HG02852 (cell line): Measurements from ENCODE around the gene FABP3.

Experiments
- ATAC-seq: cut with Tn5 transposase; IDR thresholded peaks from one replicate; pipeline ENCODE4 v1.9.1; 2021; ENCODE audit warnings: mild to moderate bottlenecking, moderate library complexity; ENCODE audit not compliant: unreplicated experiment

FABP3 gene

GRCh38 chr1:31373056-31373896, at the start of gene FABP3:
Gene FABP3 (minus strand): TSS chr1:31373076. CDS start chr1:31373014, 62 bp downstream.
- no peak for ATAC-seq

DNA sequence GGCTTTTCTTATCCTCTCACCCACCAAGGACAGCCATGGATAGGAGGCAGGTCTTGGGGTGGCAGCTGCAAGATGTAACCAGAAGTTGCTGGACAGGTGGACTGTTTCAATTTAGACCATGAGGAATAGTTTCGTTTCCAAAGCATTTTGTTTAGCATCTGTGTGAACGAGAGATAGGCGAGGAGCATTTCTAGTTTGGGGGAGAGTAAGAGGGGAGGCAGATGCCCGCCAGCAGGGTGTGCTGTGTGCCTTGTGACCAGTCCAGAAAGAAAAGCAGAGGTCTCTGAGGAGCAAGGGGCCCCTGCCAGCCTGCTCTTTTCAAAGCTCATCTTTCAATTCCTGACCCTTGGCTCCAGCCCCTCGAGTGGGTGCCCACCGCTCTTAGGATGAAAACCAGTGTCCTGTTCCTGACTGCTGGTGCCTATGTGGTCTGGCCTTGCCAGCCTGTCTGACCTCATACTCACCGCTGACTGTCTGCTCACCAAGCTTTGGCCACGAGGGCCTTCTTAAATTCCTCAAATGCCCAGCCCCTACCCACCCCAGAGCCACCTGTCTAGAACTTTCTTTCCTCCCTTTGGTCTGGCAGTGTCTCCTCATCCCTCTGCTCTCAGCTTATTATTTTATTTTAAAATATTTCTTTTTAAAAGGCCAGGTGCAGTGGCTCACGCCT, 48.6 kb upstream of the FABP3 start:
- no peak for ATAC-seq

- ATAC-seq = no peak
These were observed 47.8 kb upstream of the FABP3 start for GRCh38 chr1:31420716-31421115.

GRCh38 chr1:31418626-31419323, 45.9 kb upstream of the FABP3 start:
- ATAC-seq = no peak

GRCh38 chr1:31417148-31417547, 44.3 kb upstream of the FABP3 start:
- ATAC-seq = no peak

- ATAC-seq = no peak
These were observed 43.3 kb upstream of the FABP3 start for GRCh38 chr1:31416101-31416736.

DNA sequence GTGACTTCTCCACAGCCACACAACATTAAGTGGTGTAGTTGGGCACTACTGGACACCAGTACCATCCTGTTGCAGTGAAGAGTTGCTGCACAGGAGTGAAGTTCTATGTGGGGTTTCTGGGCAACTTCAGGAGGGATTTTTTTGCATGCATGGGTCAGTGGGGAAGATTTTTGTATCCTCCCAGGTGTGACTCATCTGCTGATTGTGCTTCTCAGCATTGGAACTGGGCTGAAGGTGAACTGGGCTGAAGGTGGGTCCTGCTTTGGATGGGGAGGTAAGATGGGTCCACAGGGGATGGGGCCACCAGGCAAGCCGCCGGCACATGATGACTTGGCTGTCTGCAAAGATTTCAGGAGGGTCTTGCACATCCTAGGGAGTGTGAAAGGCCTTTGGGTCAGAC, 42.8 kb upstream of the FABP3 start:
- no peak for ATAC-seq

DNA sequence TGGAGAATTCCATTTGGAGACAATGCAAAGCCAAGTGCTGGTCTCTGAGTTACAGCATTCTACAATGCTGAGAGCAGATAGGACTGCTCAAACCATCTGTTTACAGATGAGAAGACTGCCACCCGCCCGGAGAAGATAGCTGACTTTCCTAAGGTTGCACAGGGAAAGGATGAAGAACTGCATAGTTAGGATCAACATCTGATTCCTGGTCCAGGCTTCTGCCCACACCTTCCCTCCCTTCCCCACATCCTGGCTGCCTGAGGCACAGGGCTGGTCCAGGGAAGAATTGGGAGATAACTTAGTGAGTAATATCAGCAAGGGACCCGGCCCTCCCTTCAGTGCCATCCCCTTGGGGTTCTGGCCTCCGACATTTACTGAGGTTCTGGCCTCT, 42.1 kb upstream of the FABP3 start:
- ATAC-seq = no peak

GRCh38 chr1:31413405-31414001, 40.6 kb upstream of the FABP3 start:
- no peak for ATAC-seq

DNA sequence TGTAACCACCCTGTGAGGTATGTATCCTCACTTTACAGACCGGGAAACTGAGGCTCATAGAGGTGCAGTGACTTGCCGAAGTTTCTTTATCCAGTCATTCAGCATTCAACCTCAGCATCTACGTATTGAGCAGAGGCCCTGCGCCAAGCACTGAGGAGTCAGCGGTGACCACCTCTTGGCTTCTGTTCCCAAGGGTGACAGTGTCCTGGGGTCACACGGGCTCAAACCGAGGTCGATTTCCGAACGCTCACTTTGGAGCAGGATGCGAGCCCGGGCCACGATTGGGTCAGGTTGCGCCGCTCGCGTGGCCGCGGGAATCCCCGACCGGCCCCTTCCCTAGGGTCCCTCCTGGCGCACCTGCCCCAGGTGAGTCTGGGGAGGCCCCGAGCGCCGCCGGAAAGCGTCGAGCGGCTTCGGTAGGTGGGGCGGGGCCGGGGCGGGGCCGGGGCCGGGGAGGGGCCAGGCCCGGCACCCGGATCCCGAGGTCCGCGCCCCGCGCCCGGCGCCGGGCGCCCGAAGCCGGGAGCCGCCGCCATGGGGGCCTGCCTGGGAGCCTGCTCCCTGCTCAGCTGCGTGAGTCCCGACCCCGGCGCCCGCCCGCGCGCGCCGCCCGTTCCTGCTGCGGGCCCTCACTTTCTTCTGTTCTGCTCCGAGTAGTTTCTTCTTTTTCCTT, 40.0 kb upstream of the FABP3 start, which contains the start of gene SERINC2:
Gene SERINC2, plus strand, starts transcription at position 482 of the 673 bp plus-strand sequence. Its CDS starts 53 bp downstream, at position 535.
- no peak for ATAC-seq

DNA sequence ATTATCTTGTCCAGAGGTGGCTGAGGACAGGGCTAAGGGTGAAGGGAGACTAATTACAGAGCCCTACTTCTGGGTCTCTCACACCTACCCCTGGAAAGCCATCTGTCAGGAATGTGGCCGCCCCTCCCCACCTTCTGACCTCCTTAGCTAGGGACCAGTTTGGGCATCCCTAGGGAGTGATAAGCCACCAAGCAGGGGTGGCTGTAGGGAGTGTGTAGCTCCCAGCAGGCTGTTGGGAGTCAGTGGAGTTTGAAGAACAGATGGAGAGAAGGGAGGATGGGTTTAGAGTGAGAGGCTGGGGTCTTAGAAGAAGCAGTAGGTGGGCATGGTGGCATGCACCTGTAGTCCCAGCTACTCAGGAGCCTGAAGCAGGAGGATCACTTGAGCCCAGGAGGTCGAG, 39.3 kb upstream of the FABP3 start:
- no peak for ATAC-seq

DNA sequence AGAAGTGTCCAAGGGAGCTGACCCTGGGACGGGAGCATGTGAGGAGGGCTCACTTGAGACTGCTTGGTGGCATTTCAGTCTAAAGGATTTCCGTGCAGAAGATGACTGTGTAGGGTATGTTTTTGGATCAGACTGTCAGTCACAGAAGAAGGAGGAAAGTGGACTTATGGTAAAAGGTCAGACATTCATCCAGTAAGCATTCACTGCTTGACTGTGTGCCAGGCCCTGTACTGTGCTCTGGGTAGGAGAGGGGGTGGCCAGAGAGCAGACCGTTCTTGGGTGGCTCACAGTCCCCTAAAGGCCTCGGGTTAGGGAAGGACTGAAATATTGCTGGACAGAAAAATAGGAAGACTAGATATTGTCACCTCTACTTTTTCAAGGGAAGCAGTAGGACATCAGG, 38.0 kb upstream of the FABP3 start:
- no peak for ATAC-seq

DNA sequence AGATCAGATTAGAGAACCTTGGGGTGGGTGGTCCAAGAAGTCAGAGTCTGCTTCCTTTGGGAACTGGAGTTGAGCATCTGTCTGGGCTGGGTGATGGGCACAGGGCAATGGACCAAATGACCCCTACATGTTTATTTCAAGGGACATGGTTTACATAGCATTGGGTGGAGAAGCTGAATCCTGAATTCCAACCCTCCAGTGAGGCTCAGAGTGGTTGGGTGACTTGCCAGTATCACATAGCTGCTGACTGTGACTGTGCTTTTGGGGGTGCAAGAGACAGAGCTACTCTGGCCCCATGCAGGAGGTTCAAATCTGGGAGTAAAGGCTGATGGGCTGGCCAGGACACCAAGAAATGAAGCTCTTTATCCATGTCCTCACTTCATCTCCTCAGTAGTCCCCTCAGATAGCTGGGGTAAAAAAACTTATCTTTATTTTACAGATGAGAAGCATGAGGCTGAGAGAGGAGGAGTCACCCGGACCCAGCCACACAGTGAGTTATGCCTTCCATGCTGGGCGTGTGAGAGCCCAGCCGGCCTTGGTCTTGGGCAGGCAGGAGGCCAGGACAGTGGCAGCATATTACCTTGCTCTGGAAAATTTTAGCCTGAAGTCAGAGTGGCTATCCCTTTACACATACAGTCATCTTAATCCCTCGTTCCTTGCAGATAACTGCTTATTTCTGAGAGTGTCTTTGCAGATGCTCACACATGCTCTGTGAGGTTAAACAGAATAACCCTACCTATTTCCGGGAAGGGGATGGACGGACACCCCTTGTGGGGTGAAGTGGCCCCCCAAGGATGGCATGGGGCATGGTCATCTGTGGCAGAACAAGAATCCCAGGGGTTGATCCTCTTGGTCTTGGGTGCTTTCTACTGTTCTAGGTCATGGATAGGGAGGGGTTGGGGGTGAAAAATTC, 37.3 kb upstream of the FABP3 start:
- no peak for ATAC-seq

- no peak for ATAC-seq
These were observed 36.0 kb upstream of the FABP3 start for GRCh38 chr1:31408788-31409318.

DNA sequence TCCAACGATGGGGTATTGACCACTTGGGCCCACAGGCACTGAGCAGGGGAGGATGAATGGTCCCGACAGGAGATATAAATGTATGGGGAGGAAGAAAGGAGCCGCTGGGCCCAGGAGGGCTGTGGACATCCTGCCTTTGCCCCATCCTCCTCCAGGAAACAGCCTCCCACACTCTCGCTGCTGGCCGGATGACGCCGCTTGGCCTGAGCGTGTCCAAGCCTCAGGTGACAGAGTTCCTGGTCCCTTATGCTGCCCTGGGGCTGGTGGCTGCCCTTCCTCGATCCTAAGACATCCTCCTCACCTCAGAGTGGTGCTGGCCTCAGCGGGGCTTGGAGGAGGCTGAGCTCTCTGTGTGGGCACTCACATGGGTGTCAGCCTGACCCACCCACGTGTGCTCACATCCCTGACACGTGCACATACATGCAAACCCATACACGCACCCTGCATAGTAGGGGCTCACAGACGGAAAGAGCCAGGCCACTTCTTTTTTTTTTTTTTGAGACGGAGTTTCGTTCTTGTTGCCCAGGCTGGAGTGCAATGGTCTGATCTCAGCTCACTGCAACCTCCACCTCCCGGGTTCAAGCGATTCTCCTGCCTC, 34.3 kb upstream of the FABP3 start:
- ATAC-seq = no peak

GRCh38 chr1:31405578-31406245, 32.8 kb upstream of the FABP3 start:
- no peak for ATAC-seq

DNA sequence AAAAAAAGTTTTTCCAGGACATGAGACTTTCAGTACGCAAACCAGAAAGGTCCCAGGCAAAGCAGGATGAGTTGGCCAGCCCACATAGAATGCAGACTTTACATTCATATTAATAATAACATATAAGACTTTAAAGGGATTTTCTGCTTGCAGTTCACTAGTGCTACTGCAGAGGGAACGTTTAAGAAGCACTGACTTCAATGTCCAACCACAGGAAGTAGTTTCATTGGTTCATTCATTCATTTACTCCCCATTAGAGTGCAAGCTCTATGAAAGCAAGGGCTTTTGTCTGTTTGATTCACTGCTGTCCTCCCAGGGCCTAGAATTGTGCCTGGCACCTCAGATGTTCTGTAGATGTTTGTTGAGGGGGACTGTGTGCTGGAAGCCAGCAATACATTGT, 28.4 kb upstream of the FABP3 start:
- no peak for ATAC-seq

DNA sequence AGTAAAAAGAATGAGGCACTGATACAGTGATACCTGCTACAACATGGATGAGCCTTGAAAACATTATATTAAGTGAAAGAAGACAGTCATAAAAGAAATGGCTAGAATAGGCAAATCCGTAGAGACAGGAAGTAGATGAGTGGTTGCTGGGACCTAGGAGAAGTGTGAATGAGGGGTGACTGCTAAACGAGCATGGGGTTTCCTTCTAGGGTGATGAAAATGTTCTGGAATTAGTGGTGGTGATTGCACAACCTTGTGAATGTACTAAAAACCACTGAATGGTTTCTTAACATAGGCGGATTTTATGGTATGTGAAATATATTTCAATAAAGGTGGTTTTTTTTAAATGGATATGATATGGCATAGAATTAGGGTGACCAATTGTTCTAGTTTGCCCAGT, 27.5 kb upstream of the FABP3 start:
- no peak for ATAC-seq
